Caco-2 (cell line): ENCODE results near the gene PLXDC2. TPM values are rescaled to one million over a fixed set of nuclear protein-coding genes. Genes with fewer than 3 reads are reported as not detected.

Experiments
- BruUV-seq: library from RNA; stranded (reverse); fragments of 400-500 nt; replicated peaks from 2 replicates; lab custom pipeline; 2021; lab: Mats Ljungman, UMichigan
- CTCF ChIA-PET: fragments of 300-600 bp; sonication (Branson Sonifier 250); formaldehyde crosslinking; loops from one replicate; lab custom pipeline; 2022; ENCODE audit warnings: antibody characterized with exemption; lab: Charles Lee
- POLR2A ChIA-PET: fragments of 300-600 bp; sonication (Branson Sonifier 250); formaldehyde crosslinking; loops from one replicate; lab custom pipeline; 2022; ENCODE audit warnings: antibody characterized with exemption; lab: Charles Lee
- DNase-seq, 2 experiments: peaks; one replicate each; pipeline versions ENCODE4 v3.0.0 to v3.0.0-alpha.2; 2020 to 2022
- H3K27me3 ChIP-seq: replicated peaks from 2 replicates; pipeline ENCODE4 v1.6.0; 2011; ENCODE audit warnings: low read length; ENCODE audit not compliant: control insufficient read depth, insufficient read depth
- H3K36me3 ChIP-seq: 2 replicates; pipeline ENCODE4 v1.5.1; 2011; ENCODE audit warnings: low read length; ENCODE audit not compliant: control insufficient read depth, insufficient read depth
- H3K4me1 ChIP-seq: fragments of 250-450 bp; sonication (Bioruptor Pico); 2 replicates; pipeline ENCODE4 v1.5.1; 2020; ENCODE audit warnings: mild to moderate bottlenecking
- H3K4me3 ChIP-seq: 2 replicates; pipeline ENCODE4 v1.5.1; 2011; ENCODE audit warnings: low read depth, mild to moderate bottlenecking, control low read depth, low read length
- H3K9me3 ChIP-seq: fragments of 250-450 bp; sonication (Bioruptor Pico); 2 replicates; pipeline ENCODE4 v1.5.1; 2020; ENCODE audit warnings: mild to moderate bottlenecking, moderate library complexity
- H3K27ac Mint-ChIP-seq: one replicate; pipeline ENCODE4 v1.8.0; 2022; ENCODE audit warnings: mixed read lengths; ENCODE audit not compliant: unreplicated experiment
- H3K27me3 Mint-ChIP-seq: one replicate; pipeline ENCODE4 v1.8.0; 2022; ENCODE audit warnings: mixed read lengths; ENCODE audit not compliant: insufficient read depth, unreplicated experiment
- H3K36me3 Mint-ChIP-seq: one replicate; pipeline ENCODE4 v1.8.0; 2022; ENCODE audit warnings: mild to moderate bottlenecking, mixed read lengths; ENCODE audit not compliant: insufficient read depth, unreplicated experiment
- H3K4me1 Mint-ChIP-seq: one replicate; pipeline ENCODE4 v1.8.0; 2022; ENCODE audit warnings: low read depth, mixed read lengths; ENCODE audit not compliant: unreplicated experiment
- H3K4me3 Mint-ChIP-seq: one replicate; pipeline ENCODE4 v1.8.0; 2022; ENCODE audit warnings: mild to moderate bottlenecking, moderate library complexity, mixed read lengths; ENCODE audit not compliant: unreplicated experiment
- H3K9me3 Mint-ChIP-seq: one replicate; pipeline ENCODE4 v1.8.0; 2022; ENCODE audit warnings: mixed read lengths; ENCODE audit not compliant: unreplicated experiment
- CTCF ChIP-seq, 2 experiments: fragments of 200-600 bp in 1 of 2; IDR thresholded peaks; 1 replicate in 1 of 2; 2 replicates in 1 of 2; pipeline versions ENCODE4 v1.5.1 to v1.8.0; 2011 to 2022; ENCODE audit warnings: antibody characterized with exemption in 1 of 2, control low read depth in 1 of 2, inconsistent platforms in 1 of 2, low read depth in 1 of 2, low read length in 1 of 2, mild to moderate bottlenecking in 1 of 2, moderate library complexity in 1 of 2; ENCODE audit not compliant: insufficient read depth in 1 of 2, severe bottlenecking in 1 of 2, unreplicated experiment in 1 of 2
- intact Hi-C: fragments of 100-400 bp; cut with micrococcal nuclease; formaldehyde crosslinking; loops from one replicate; pipeline ENCODE4 v1.10.0; 2022; ENCODE audit not compliant: unreplicated experiment
- total RNA-seq: library from RNA; stranded (reverse); gene quantifications from 2 replicates; pipeline ENCODE4 v1.2.3, GENCODE V29; 2022

The PLXDC2 gene
- total RNA-seq, 1 experiment from 2014 or later = 0.54 TPM

GRCh38 chr10:20256969-20257368, 440.7 kb downstream of the PLXDC2 start:
- no peak for TF ChIP-seq CTCF (IDR thresholded peaks at IDR 0.05; ENCODE audit: insufficient read depth in 1 of 2, low read depth in 1 of 2, low read length in 1 of 2, severe bottlenecking in 1 of 2, unreplicated experiment in 1 of 2)
- Mint-ChIP-seq H3K4me1 (no peaks in the 10 kb centered on the region), H3K4me3 (no peak overlapping the region), H3K27ac (no peak overlapping the region), H3K9me3 (no peaks in the 10 kb centered on the region), H3K36me3 (no peaks in the 10 kb centered on the region), H3K27me3 (no peaks in the 10 kb centered on the region)
- ChIA-PET CTCF (no interaction called here), POLR2A (no interaction called here)
- H3K4me3 ChIP-seq = no peak overlapping the region
- intact Hi-C loops = no loop called here
- DNase-seq = no peak
- no peaks in the 10 kb centered on the region for H3K9me3 ChIP-seq
- H3K4me1 ChIP-seq = no peaks in the 10 kb centered on the region
- H3K27me3 ChIP-seq = no peaks in the 10 kb centered on the region
- no peaks in the 10 kb centered on the region for H3K36me3 ChIP-seq
- BruUV-seq = no TSS peak

GRCh38 chr10:20257422-20257821, 441.2 kb downstream of the PLXDC2 start:
- intact Hi-C loops = no loop called here
- Histone ChIP-seq H3K9me3 (no peaks in the 10 kb centered on the region), H3K4me3 (no peak overlapping the region), H3K4me1 (no peaks in the 10 kb centered on the region), H3K27me3 (no peaks in the 10 kb centered on the region), H3K36me3 (no peaks in the 10 kb centered on the region)
- no TSS peak for BruUV-seq
- Mint-ChIP-seq H3K27ac (no peak overlapping the region), H3K27me3 (no peaks in the 10 kb centered on the region), H3K4me1 (no peaks in the 10 kb centered on the region), H3K9me3 (no peaks in the 10 kb centered on the region), H3K36me3 (no peaks in the 10 kb centered on the region), H3K4me3 (no peak overlapping the region)
- POLR2A ChIA-PET = no interaction called here
- no peak for TF ChIP-seq CTCF (IDR thresholded peaks at IDR 0.05; ENCODE audit: insufficient read depth in 1 of 2, low read depth in 1 of 2, low read length in 1 of 2, severe bottlenecking in 1 of 2, unreplicated experiment in 1 of 2)
- DNase-seq = no peak
- CTCF ChIA-PET = no interaction called here

- no peak for TF ChIP-seq CTCF (IDR thresholded peaks at IDR 0.05; ENCODE audit: insufficient read depth in 1 of 2, low read depth in 1 of 2, low read length in 1 of 2, severe bottlenecking in 1 of 2, unreplicated experiment in 1 of 2)
- no peak overlapping the region for H3K4me3 Mint-ChIP-seq
- H3K27me3 ChIP-seq = no peaks in the 10 kb centered on the region
- BruUV-seq = no TSS peak
- H3K36me3 Mint-ChIP-seq = no peaks in the 10 kb centered on the region
- intact Hi-C loops = no loop called here
- H3K4me1 Mint-ChIP-seq = no peaks in the 10 kb centered on the region
- H3K4me3 ChIP-seq = no peak overlapping the region
- CTCF ChIA-PET = no interaction called here
- H3K27ac Mint-ChIP-seq = no peak overlapping the region
- H3K9me3 Mint-ChIP-seq = no peaks in the 10 kb centered on the region
- DNase-seq = no peak
- POLR2A ChIA-PET = no interaction called here
- H3K27me3 Mint-ChIP-seq = no peaks in the 10 kb centered on the region
- H3K9me3 ChIP-seq = 0 out of 2 replicates have a peak, but pooled peaks cover 3% of the 10 kb centered on the region
- no peaks in the 10 kb centered on the region for H3K36me3 ChIP-seq
- H3K4me1 ChIP-seq = no peaks in the 10 kb centered on the region
Observed at GRCh38 chr10:20265146-20265545, 448.9 kb downstream of the PLXDC2 start.
